Measurements from ENCODE around the gene WHRN.

GRCh38 chr9:114492991-114493390 is 12.3 kb downstream of the WHRN start:
- TF ChIP-seq EZH2 (IDR thresholded peaks at IDR 0.05; ENCODE audit: borderline replicate concordance, low read depth, low read length) = no peak
- no peak for TF ChIP-seq CTCF (IDR thresholded peaks at IDR 0.05 in 2 of 3, conservative IDR thresholded peaks at IDR 0.05 in 1 of 3; ENCODE audit: insufficient read depth in 2 of 3, low read depth in 1 of 3, low read length in 3 of 3)
- no peak for TF ChIP-seq ZBTB26 (CRISPR knock-in tag; IDR thresholded peaks at IDR 0.05)

Data from K562 (cell line).